ENCODE results near the gene STAT6. TPM values are rescaled to one million over a fixed set of nuclear protein-coding genes. Genes with fewer than 3 reads are reported as not detected.

STAT6 gene
- total RNA-seq, 1 donor from 2014 or later = 139 TPM

- no peak for DNase-seq (ENCODE audit: low spot score)
- Mint-ChIP-seq H3K4me3 (ENCODE audit: unreplicated experiment) (no peak overlapping the region), H3K4me1 (ENCODE audit: unreplicated experiment) (peaks cover 40% of the 10 kb centered on the region), H3K36me3 (ENCODE audit: low read depth, unreplicated experiment) (peaks cover 12% of the 10 kb centered on the region), H3K27me3 (ENCODE audit: unreplicated experiment) (peaks cover 25% of the 10 kb centered on the region), H3K9me3 (ENCODE audit: unreplicated experiment) (no peaks in the 10 kb centered on the region), H3K27ac (ENCODE audit: unreplicated experiment) (no peak overlapping the region)
- TF ChIP-seq CTCF (IDR thresholded peaks at IDR 0.05; ENCODE audit: unreplicated experiment) = no peak
Measured at GRCh38 chr12:57134949-57135348, 23.8 kb upstream of the STAT6 start.

GRCh38 chr12:57133916-57134315 lies 22.8 kb upstream of the STAT6 start:
- TF ChIP-seq CTCF (IDR thresholded peaks at IDR 0.05; ENCODE audit: unreplicated experiment) = no peak
- H3K4me3 Mint-ChIP-seq (ENCODE audit: unreplicated experiment) = no peak overlapping the region
- H3K36me3 Mint-ChIP-seq (ENCODE audit: low read depth, unreplicated experiment) = peaks cover 7% of the 10 kb centered on the region
- H3K9me3 Mint-ChIP-seq (ENCODE audit: unreplicated experiment) = no peaks in the 10 kb centered on the region
- no peak overlapping the region for H3K27ac Mint-ChIP-seq (ENCODE audit: unreplicated experiment)
- DNase-seq (ENCODE audit: low spot score) = no peak
- peaks cover 44% of the 10 kb centered on the region for H3K4me1 Mint-ChIP-seq (ENCODE audit: unreplicated experiment)
- peaks cover 23% of the 10 kb centered on the region for H3K27me3 Mint-ChIP-seq (ENCODE audit: unreplicated experiment)

DNA sequence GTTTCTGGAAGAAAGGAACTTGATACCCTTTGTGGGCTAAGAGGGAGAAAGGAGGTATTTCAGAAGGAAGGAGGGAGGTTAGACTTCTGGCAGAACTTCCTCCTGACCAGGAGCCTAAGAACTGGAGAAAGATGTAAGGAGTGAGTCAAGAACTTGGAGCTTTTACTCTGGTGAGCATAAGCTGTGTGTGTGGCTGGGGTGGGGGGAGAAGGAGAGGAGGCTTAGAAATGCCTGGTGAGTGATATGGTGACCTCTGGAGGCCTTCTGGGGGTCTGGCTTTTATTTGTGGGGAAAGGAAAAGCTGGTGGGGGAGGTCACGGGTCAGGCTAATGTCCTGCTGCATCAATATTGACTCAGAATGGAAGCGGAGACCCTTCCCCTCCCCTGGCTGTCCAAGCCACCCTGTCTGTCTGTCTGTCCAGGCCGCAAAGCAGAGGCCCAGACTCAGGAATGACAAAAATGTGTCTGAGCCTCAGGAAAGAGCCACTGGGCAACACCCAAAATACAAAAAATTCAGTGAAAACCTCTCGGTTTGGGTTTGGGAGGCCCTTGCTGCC lies 21.9 kb upstream of the STAT6 start:
- H3K27ac Mint-ChIP-seq (ENCODE audit: unreplicated experiment) = no peak overlapping the region
- H3K27me3 Mint-ChIP-seq (ENCODE audit: unreplicated experiment) = peaks cover 16% of the 10 kb centered on the region
- H3K4me1 Mint-ChIP-seq (ENCODE audit: unreplicated experiment) = peaks cover 44% of the 10 kb centered on the region
- H3K9me3 Mint-ChIP-seq (ENCODE audit: unreplicated experiment) = no peaks in the 10 kb centered on the region
- no peak for TF ChIP-seq CTCF (IDR thresholded peaks at IDR 0.05; ENCODE audit: unreplicated experiment)
- peak overlapping the region; percentile 32 for H3K4me3 Mint-ChIP-seq (ENCODE audit: unreplicated experiment)
- H3K36me3 Mint-ChIP-seq (ENCODE audit: low read depth, unreplicated experiment) = peaks cover 7% of the 10 kb centered on the region
- no peak for DNase-seq (ENCODE audit: low spot score)

- DNase-seq (ENCODE audit: low spot score) = no peak
- H3K27ac Mint-ChIP-seq (ENCODE audit: unreplicated experiment) = peak overlapping the region; percentile 70
- peaks cover 16% of the 10 kb centered on the region for H3K27me3 Mint-ChIP-seq (ENCODE audit: unreplicated experiment)
- H3K9me3 Mint-ChIP-seq (ENCODE audit: unreplicated experiment) = no peaks in the 10 kb centered on the region
- H3K4me3 Mint-ChIP-seq (ENCODE audit: unreplicated experiment) = peak overlapping the region; percentile 32
- peaks cover 44% of the 10 kb centered on the region for H3K4me1 Mint-ChIP-seq (ENCODE audit: unreplicated experiment)
- no peak for TF ChIP-seq CTCF (IDR thresholded peaks at IDR 0.05; ENCODE audit: unreplicated experiment)
- H3K36me3 Mint-ChIP-seq (ENCODE audit: low read depth, unreplicated experiment) = peaks cover 7% of the 10 kb centered on the region
Measured at GRCh38 chr12:57131896-57132744, 21.0 kb upstream of the STAT6 start.

GRCh38 chr12:57130941-57131340 lies 19.8 kb upstream of the STAT6 start:
- H3K36me3 Mint-ChIP-seq (ENCODE audit: low read depth, unreplicated experiment) = peaks cover 7% of the 10 kb centered on the region
- H3K27ac Mint-ChIP-seq (ENCODE audit: unreplicated experiment) = no peak overlapping the region
- TF ChIP-seq CTCF (IDR thresholded peaks at IDR 0.05; ENCODE audit: unreplicated experiment) = no peak
- no peak overlapping the region for H3K4me3 Mint-ChIP-seq (ENCODE audit: unreplicated experiment)
- H3K9me3 Mint-ChIP-seq (ENCODE audit: unreplicated experiment) = no peaks in the 10 kb centered on the region
- peaks cover 44% of the 10 kb centered on the region for H3K4me1 Mint-ChIP-seq (ENCODE audit: unreplicated experiment)
- peaks cover 18% of the 10 kb centered on the region for H3K27me3 Mint-ChIP-seq (ENCODE audit: unreplicated experiment)
- no peak for DNase-seq (ENCODE audit: low spot score)
